Bone marrow (tissue), 2 donors: Measurements from ENCODE around the gene BTBD16.

Experiments
- DNase-seq, 2 donors: peaks; one replicate each; lab custom pipeline; 2025; lab: John Stamatoyannopoulos, UW

The BTBD16 gene

GRCh38 chr10:122248356-122249302 is 22.5 kb upstream of the BTBD16 start:
- DNase-seq, result no peak

GRCh38 chr10:122249303-122249850 is 21.7 kb upstream of the BTBD16 start:
- no peak for DNase-seq

DNA sequence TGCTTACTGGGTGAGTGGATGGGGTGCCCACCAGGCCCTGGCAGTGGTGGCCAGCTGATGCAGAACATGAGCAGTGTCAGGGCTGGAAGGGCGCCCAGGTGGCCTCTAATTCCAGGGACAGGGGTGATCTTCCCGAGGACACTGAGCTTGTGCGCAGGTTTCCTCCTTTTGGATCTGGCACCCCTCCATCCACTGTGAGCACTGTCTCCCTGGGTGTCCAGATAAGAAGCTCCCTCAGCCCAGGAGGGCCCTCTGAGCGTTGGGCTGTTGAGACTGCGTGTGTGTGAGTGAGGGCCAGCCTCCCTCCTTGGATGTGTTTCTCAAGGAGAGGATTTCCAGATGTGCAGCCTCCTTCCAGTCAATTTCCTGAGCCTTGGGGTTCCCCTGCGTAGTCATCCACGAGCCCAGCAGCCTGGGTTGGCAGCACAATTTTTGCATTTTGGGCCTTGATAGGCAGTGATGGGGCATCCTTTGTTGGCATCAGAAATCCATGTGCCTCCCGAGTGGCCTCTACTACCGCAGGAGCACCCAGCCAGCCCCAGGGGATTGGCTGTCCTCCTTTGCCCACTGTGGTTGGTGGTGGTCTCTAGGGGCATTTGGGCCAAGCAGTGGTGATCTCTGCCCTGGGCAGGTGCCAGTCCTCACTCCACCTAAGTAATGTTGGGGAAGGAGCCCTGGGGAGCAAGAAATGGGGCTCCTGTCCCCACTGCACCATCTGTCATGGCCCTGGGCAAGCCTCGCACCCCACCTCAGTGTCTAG is 20.9 kb upstream of the BTBD16 start:
- DNase-seq, result no peak

DNA sequence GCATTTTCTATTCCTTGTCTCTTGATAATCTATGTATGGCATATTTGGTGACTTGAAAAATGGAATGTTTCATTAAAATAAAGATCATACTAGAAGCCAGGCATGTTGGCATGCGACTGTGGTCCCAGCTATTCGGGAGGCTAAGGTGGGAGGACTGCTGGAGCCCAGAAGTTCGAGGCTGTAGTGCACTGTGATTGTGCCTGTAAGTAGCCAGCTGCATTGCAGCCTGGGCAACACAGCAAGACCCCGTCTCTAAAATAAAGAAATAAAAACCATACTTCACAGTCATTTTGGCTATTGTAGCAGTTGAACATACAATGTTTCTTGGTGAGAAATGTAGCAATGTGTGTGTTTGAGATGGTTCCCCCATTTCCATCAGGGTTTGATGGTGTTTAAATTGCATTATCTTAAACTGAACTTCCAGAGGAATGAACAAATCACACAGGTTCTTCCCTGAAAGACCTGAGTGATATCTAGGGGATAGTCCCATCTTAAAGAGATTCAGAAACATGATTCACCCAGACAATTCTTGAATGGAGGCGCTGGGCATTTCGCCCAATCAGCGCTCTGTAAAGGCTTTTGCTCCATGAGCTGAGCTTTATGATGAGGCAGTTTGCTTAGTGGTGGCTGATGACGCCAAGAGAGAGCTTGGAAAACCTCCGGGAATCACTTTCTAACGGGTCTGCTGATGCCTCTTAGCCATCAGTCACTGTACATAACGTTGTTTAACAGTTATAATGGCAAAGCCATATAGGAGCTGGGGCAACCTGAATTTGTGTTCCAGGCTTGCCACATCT is 19.4 kb upstream of the BTBD16 start:
- DNase-seq, result no peak

GRCh38 chr10:122252805-122253204 is 18.3 kb upstream of the BTBD16 start:
- no peak for DNase-seq

DNA sequence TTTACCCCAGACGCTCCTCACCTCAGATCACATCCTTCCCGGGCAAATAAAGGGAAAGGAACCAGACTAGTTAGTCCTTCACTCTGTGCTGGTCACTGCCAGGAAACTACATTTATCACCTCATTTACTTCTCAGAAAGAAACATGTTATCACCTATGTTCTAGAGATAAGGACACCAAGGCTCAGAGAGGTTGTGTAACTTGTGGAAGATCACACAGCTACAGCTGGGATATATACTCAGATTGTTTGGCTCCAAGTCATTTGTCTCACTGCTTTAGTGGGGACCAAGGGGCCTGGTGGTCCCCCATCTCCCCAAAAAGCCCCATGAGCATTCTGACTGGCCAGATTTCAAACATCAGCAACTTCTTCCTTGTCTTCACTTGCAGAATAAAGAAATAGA is 17.5 kb upstream of the BTBD16 start:
- no peak for DNase-seq

GRCh38 chr10:122254831-122255230 is 16.3 kb upstream of the BTBD16 start:
- no peak for DNase-seq

- no peak for DNase-seq
Observed at GRCh38 chr10:122255509-122256301, 15.4 kb upstream of the BTBD16 start.

DNA sequence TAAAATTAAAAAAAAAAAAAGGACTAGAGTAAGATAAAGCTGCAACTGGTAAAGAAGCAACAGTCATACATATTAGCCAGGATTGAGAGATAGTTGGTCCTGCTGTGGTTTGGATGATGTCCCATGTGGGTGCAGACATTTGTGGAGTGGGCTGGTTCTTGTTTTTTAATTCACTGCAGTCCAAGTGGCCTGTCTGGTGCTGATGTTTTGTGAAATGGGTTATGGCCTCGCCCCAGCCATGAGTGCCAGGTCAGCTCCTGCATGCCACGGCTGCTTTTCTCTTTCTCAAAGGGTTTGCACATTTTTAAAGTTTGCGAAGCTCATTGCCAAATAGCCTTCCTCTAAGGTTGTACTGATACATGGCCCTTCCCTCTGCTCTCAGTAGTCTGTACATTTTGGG is 14.1 kb upstream of the BTBD16 start:
- no peak for DNase-seq

GRCh38 chr10:122258136-122259074 is 12.7 kb upstream of the BTBD16 start:
- DNase-seq, result no peak

- no peak for DNase-seq
Observed at GRCh38 chr10:122259075-122259466, 12.0 kb upstream of the BTBD16 start.

DNA sequence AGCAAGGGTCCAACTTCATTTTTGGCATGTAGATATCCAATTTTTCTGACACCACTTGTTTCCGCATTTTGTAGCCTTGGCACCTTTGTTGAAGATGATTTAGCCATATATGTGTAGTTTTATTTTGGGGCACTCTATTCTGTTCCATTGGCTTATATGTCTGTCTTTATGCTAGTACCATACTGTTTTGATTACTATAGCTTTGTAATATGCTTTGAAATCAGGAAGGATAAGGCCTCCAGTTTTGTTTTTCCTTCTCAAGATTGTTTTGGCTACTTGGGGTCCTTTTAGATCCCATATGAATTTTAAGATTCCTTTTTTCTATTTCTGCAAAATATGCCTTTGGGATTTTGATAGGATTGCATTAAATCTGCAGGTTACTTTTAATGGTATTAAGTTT is 9.5 kb upstream of the BTBD16 start:
- no peak for DNase-seq

DNA sequence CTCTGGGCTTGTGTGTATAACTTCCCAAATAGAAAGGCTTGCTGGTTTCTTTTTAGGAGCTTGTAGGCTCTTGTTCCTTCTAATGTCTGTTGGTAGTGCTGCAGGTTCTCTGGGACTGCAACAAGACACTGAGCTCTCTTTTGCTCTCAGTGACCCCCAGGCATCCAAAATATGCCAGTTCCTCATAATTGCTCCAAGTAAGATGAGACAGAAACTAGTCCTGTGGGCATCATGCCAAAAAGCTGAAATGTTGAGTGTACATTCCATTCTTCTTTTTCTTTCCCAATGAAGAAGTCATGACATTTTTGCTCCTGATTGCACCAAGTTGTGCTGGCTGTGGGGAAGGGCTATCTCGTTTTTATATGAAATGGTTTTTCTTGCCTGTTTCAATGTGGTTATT is 7.1 kb upstream of the BTBD16 start:
- DNase-seq, result no peak

- DNase-seq, result no peak
Observed at GRCh38 chr10:122264436-122264835, 6.7 kb upstream of the BTBD16 start.

- DNase-seq, result no peak
Observed at GRCh38 chr10:122264931-122265330, 6.2 kb upstream of the BTBD16 start.

GRCh38 chr10:122265896-122266295 is 5.2 kb upstream of the BTBD16 start:
- DNase-seq, result no peak

- DNase-seq, result no peak
Observed at GRCh38 chr10:122267849-122268737, 3.0 kb upstream of the BTBD16 start.

GRCh38 chr10:122269059-122269687 is 1.9 kb upstream of the BTBD16 start:
- no peak for DNase-seq
